HepG2 (cell line): Measurements from ENCODE around the gene TBL3. TPM values are rescaled to one million over a fixed set of nuclear protein-coding genes. Genes with fewer than 3 reads are reported as not detected.

Source experiments
- ATAC-seq: fragments of 200-7000 bp; cut with Tn5 transposase; 3 replicates; pipeline ENCODE4 v1.9.1; 2020; ENCODE audit warnings: mild to moderate bottlenecking, moderate library complexity
- BruUV-seq: library from RNA; stranded (reverse); fragments of 400-500 nt; replicated peaks from 2 replicates; lab custom pipeline; 2021; lab: Mats Ljungman, UMichigan
- CTCF ChIA-PET: fragments of 300-600 bp; formaldehyde crosslinking; extraction: SDS; loops from one replicate; lab custom pipeline; 2021; ENCODE audit warnings: low total read pairs, inconsistent platforms, low intra/inter-chr PET ratio; lab: Yijun Ruan, JAX
- POLR2A ChIA-PET: fragments of 350-600 bp; sonication (Branson Sonifier 250); formaldehyde crosslinking; loops from one replicate; lab custom pipeline; 2020; ENCODE audit warnings: antibody characterized with exemption, inconsistent platforms; lab: Yijun Ruan, JAX
- DNase-seq: peaks from one replicate; pipeline ENCODE4 v3.0.0-alpha.2; 2015; ENCODE audit warnings: low spot score
- FAIRE-seq: peaks from 3 replicates; lab custom pipeline; 2011; peaks lifted over from hg19 to GRCh38; lab: Jason Lieb, UNC
- H2AFZ ChIP-seq: one replicate; pipeline ENCODE4 v1.6.1; 2011; ENCODE audit warnings: low read length, inconsistent platforms
- H3K27ac ChIP-seq: fragments of 300-600 bp; 3 replicates; pipeline ENCODE4 v1.8.0; 2011; ENCODE audit warnings: mixed run types, mild to moderate bottlenecking, mixed read lengths, low read length, inconsistent platforms; ENCODE audit not compliant: insufficient read depth; ENCODE audit errors: extremely low read length
- H3K27me3 ChIP-seq, 2 experiments: fragments of 200-600 bp in 1 of 2; 2 replicates in 1 of 2; 3 replicates in 1 of 2; pipeline versions ENCODE4 v1.6.0 to v1.8.0; 2011; ENCODE audit warnings: low read length in 2 of 2, mild to moderate bottlenecking in 2 of 2, moderate library complexity in 2 of 2, inconsistent platforms in 1 of 2; ENCODE audit not compliant: insufficient read depth in 2 of 2, control insufficient read depth in 1 of 2
- H3K36me3 ChIP-seq, 2 experiments: fragments of 200-600 bp in 1 of 2; replicated peaks in 1 of 2; 2 replicates in 1 of 2; 3 replicates in 1 of 2; pipeline versions ENCODE4 v1.5.1 to v1.8.0; 2011; ENCODE audit warnings: low read length in 2 of 2, inconsistent platforms in 1 of 2; ENCODE audit not compliant: insufficient read depth in 2 of 2, control insufficient read depth in 1 of 2
- H3K4me1 ChIP-seq: 2 replicates; pipeline ENCODE4 v1.5.1; 2012; ENCODE audit warnings: low read length, inconsistent platforms; ENCODE audit not compliant: insufficient read depth
- H3K4me2 ChIP-seq: 2 replicates; pipeline ENCODE4 v1.6.0; 2011; ENCODE audit warnings: low read depth, low read length, inconsistent platforms
- H3K4me3 ChIP-seq, 3 experiments: fragments of 200-600 bp in 1 of 3; sonication (generic), shearing (Covaris generic) in 1 of 3; replicated peaks in 1 of 3; 2 replicates each; pipeline ENCODE4 v1.5.1; 2011 to 2016; ENCODE audit warnings: low read length in 3 of 3, inconsistent platforms in 2 of 3, low read depth in 2 of 3, mild to moderate bottlenecking in 2 of 3, control low read depth in 1 of 3, mixed read lengths in 1 of 3; ENCODE audit not compliant: insufficient read depth in 1 of 3
- H3K79me2 ChIP-seq: one replicate; pipeline ENCODE4 v1.6.1; 2011; ENCODE audit warnings: low read length, inconsistent platforms; ENCODE audit not compliant: insufficient read depth
- H3K9ac ChIP-seq: 2 replicates; pipeline ENCODE4 v1.6.0; 2011; ENCODE audit warnings: mild to moderate bottlenecking, low read depth, low read length, inconsistent platforms; ENCODE audit not compliant: insufficient read depth
- H3K9me3 ChIP-seq: 2 replicates; pipeline ENCODE4 v1.5.1; 2012; ENCODE audit warnings: mild to moderate bottlenecking, low read length
- H4K20me1 ChIP-seq: 2 replicates; pipeline ENCODE4 v1.6.0; 2011; ENCODE audit warnings: inconsistent platforms, mild to moderate bottlenecking, low read length, moderate library complexity; ENCODE audit not compliant: insufficient read depth
- ATF6 ChIP-seq: sonication (generic); formaldehyde crosslinking; conservative IDR thresholded peaks from 2 replicates; pipeline ENCODE4 v1.4.0; 2020; ENCODE audit warnings: missing genetic modification reagents
- BHLHE40 ChIP-seq: IDR thresholded peaks from 2 replicates; pipeline ENCODE4 v1.6.1; 2011; ENCODE audit warnings: low read length, improper control_type of control experiment
- DNMT3B ChIP-seq: conservative IDR thresholded peaks from 2 replicates; pipeline ENCODE4 v1.6.1; 2016; ENCODE audit warnings: missing biosample characterization, control low read depth
- FOXM1 ChIP-seq: sonication (generic); formaldehyde crosslinking; IDR thresholded peaks from 2 replicates; pipeline ENCODE4 v1.5.0; 2020; ENCODE audit warnings: missing genetic modification reagents
- GATAD1 ChIP-seq: IDR thresholded peaks from 2 replicates; pipeline ENCODE4 v1.6.1; 2016; ENCODE audit warnings: missing genetic modification reagents, missing compliant biosample characterization
- HNF4G ChIP-seq, 2 experiments: sonication (generic) in 1 of 2; formaldehyde crosslinking in 1 of 2; IDR thresholded peaks; 2 replicates each; pipeline versions ENCODE4 v1.4.0 to v1.6.1; 2011 to 2020; ENCODE audit warnings: borderline replicate concordance in 2 of 2, low read depth in 2 of 2, mild to moderate bottlenecking in 2 of 2, low read length in 1 of 2, missing genetic modification reagents in 1 of 2, moderate library complexity in 1 of 2
- MBD4 ChIP-seq: IDR thresholded peaks from 2 replicates; pipeline ENCODE4 v1.6.1; 2012; ENCODE audit warnings: low read length, inconsistent platforms, borderline replicate concordance
- NPAS2 ChIP-seq: sonication (generic); formaldehyde crosslinking; IDR thresholded peaks from 2 replicates; pipeline ENCODE4 v1.8.0; 2022; ENCODE audit warnings: mild to moderate bottlenecking, missing genetic modification reagents, borderline replicate concordance
- ZNF552 ChIP-seq: sonication (generic); formaldehyde crosslinking; IDR thresholded peaks from 2 replicates; pipeline ENCODE4 v1.9.0; 2022; ENCODE audit warnings: missing genetic modification reagents, mild to moderate bottlenecking, borderline replicate concordance
- ZNF615 ChIP-seq: sonication (generic); formaldehyde crosslinking; IDR thresholded peaks from 2 replicates; pipeline ENCODE4 v1.5.0; 2020; ENCODE audit warnings: mild to moderate bottlenecking, missing genetic modification reagents, borderline replicate concordance
- ZNF652 ChIP-seq: IDR thresholded peaks from 2 replicates; pipeline ENCODE4 v1.6.1; 2016; ENCODE audit warnings: low read depth, borderline replicate concordance
- WGBS: methylation state at CpG from one replicate; pipeline ENCODE4 v1.1.6; 2017; ENCODE audit warnings: low lambda C conversion rate; 5-methylcytosine and 5-hydroxymethylcytosine counted together
- in situ Hi-C: cut with HindIII; loops from 2 replicates; pipeline ENCODE4 v1.10.0; 2017; ENCODE audit warnings: low pct_unique_long_range_greater_than_20kb; ENCODE audit not compliant: extremely low pct_ligation_motif_present
- intact Hi-C: fragments of 100-400 bp; cut with micrococcal nuclease; formaldehyde crosslinking; loops from one replicate; pipeline ENCODE4 v1.10.0; 2022; ENCODE audit not compliant: unreplicated experiment
- polyA plus RNA-seq, 8 experiments: library from polyadenylated mRNA; depleted of rRNA in 3 of 8; stranded (reverse) in 7 of 8; unstranded in 1 of 8; fragments of >200 nt; fragmentation: Illumina TruSeq in 4 of 8; extraction: Trizol in 4 of 8; gene quantifications; 2 replicates each; pipeline versions ENCODE4 v1.2.1 to v1.2.3, GENCODE V29; 2011 to 2016; ENCODE audit warnings: low read depth in 4 of 8, missing spikeins in 1 of 8, mixed read lengths in 1 of 8; ENCODE audit not compliant: insufficient read depth in 1 of 8
- total RNA-seq, 5 experiments: library from RNA; depleted of rRNA; stranded (reverse); fragments of >200 nt; fragmentation: Illumina TruSeq; extraction: Trizol; gene quantifications; 2 replicates each; pipeline ENCODE4 v1.2.3, GENCODE V29; 2016; ENCODE audit warnings: low read depth in 1 of 5
- TF ChIP-seq, protein P1 (sequence below): sonication (generic); formaldehyde crosslinking; IDR thresholded peaks from 2 replicates; pipeline ENCODE4 v1.5.1; 2020; ENCODE audit warnings: mild to moderate bottlenecking, missing genetic modification reagents, moderate library complexity
- TF ChIP-seq, protein P2 (sequence below): IDR thresholded peaks from 2 replicates; pipeline ENCODE4 v1.6.1; 2012; ENCODE audit warnings: inconsistent platforms
- TF ChIP-seq, protein P3 (sequence below): sonication (generic); formaldehyde crosslinking; IDR thresholded peaks from 2 replicates; pipeline ENCODE4 v1.4.0; 2020; ENCODE audit warnings: mild to moderate bottlenecking, missing genetic modification reagents

The TBL3 gene
- total and polyA plus RNA-seq, 2 of the 13 experiments (the other 11 are each of a cell fraction or from before 2014, with no cell fraction given) = 16.8 to 38.0 TPM

- in situ Hi-C loops = no loop called here
- Histone ChIP-seq H3K27me3 (peaks cover 0 to 5% of the 10 kb centered on the region in 2 experiments; a peak in 1 of 5 replicates), H3K9me3 (no peaks in the 10 kb centered on the region), H3K4me1 (peaks cover 38% of the 10 kb centered on the region), H3K4me3 (no peak overlapping the region), H3K36me3 (no peaks in the 10 kb centered on the region), H2AFZ (no peak overlapping the region), H3K4me2 (0 out of 2 replicates have a peak overlapping the region, but pooled peaks have one; percentile 8), H3K79me2 (peaks cover 13% of the 10 kb centered on the region), H4K20me1 (no peaks in the 10 kb centered on the region; the same call in 1 of the 2 replicates), H3K27ac (no peak overlapping the region), H3K9ac (peak overlapping the region; percentile 13; the same call in 1 of the 2 replicates)
- DNase-seq (no peak), FAIRE-seq (no peak), ATAC-seq (peak; percentile 42)
- CTCF ChIA-PET = no interaction called here
- POLR2A ChIA-PET = interaction anchor here (1.0 to 3.2 kb wide), 9 partner anchors 9 to 1141 kb away, joined by 3 to 18 read pairs (median 4); partner anchors contain the start of genes RPS2, TBL3 and TRAF7
- whole genome bisulfite sequencing = 66% methylated on average over 18 of the region's 38 CpGs
- intact Hi-C loops = no loop called here
- BruUV-seq = no TSS peak
- TF ChIP-seq FOXM1 (CRISPR knock-in tag) = no peak
- TF ChIP-seq, protein P1, sequence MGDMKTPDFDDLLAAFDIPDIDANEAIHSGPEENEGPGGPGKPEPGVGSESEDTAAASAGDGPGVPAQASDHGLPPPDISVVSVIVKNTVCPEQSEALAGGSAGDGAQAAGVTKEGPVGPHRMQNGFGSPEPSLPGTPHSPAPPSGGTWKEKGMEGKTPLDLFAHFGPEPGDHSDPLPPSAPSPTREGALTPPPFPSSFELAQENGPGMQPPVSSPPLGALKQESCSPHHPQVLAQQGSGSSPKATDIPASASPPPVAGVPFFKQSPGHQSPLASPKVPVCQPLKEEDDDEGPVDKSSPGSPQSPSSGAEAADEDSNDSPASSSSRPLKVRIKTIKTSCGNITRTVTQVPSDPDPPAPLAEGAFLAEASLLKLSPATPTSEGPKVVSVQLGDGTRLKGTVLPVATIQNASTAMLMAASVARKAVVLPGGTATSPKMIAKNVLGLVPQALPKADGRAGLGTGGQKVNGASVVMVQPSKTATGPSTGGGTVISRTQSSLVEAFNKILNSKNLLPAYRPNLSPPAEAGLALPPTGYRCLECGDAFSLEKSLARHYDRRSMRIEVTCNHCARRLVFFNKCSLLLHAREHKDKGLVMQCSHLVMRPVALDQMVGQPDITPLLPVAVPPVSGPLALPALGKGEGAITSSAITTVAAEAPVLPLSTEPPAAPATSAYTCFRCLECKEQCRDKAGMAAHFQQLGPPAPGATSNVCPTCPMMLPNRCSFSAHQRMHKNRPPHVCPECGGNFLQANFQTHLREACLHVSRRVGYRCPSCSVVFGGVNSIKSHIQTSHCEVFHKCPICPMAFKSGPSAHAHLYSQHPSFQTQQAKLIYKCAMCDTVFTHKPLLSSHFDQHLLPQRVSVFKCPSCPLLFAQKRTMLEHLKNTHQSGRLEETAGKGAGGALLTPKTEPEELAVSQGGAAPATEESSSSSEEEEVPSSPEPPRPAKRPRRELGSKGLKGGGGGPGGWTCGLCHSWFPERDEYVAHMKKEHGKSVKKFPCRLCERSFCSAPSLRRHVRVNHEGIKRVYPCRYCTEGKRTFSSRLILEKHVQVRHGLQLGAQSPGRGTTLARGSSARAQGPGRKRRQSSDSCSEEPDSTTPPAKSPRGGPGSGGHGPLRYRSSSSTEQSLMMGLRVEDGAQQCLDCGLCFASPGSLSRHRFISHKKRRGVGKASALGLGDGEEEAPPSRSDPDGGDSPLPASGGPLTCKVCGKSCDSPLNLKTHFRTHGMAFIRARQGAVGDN (CRISPR knock-in tag) = peak; percentile 51
- no peak for TF ChIP-seq ZNF652 (CRISPR knock-in tag)
- no peak for TF ChIP-seq BHLHE40
- TF ChIP-seq, protein P2, sequence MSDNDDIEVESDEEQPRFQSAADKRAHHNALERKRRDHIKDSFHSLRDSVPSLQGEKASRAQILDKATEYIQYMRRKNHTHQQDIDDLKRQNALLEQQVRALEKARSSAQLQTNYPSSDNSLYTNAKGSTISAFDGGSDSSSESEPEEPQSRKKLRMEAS = 0 out of 2 replicates have a peak, but pooled peaks have one; percentile 19
- no peak for TF ChIP-seq HNF4G (IDR thresholded peaks at IDR 0.05; ENCODE audit: borderline replicate concordance, low read depth, low read length)
- TF ChIP-seq HNF4G (CRISPR knock-in tag; IDR thresholded peaks at IDR 0.05; ENCODE audit: borderline replicate concordance, low read depth) = no peak
- TF ChIP-seq DNMT3B = no peak
- TF ChIP-seq NPAS2 = no peak
- no peak for TF ChIP-seq GATAD1 (CRISPR knock-in tag)
- no peak for TF ChIP-seq ATF6 (CRISPR knock-in tag)
- TF ChIP-seq, protein P3, sequence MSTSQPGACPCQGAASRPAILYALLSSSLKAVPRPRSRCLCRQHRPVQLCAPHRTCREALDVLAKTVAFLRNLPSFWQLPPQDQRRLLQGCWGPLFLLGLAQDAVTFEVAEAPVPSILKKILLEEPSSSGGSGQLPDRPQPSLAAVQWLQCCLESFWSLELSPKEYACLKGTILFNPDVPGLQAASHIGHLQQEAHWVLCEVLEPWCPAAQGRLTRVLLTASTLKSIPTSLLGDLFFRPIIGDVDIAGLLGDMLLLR = no peak
- no peak for TF ChIP-seq ZNF552 (CRISPR knock-in tag)
- no peak for TF ChIP-seq ZNF615 (CRISPR knock-in tag)
- no peak for TF ChIP-seq MBD4
Measured at GRCh38 chr16:1946495-1947368, 25.1 kb upstream of the TBL3 start.
